ENCODE data around the gene CCDC112. TPM values are rescaled to one million over a fixed set of nuclear protein-coding genes. Genes with fewer than 3 reads are reported as not detected.

The CCDC112 gene
- total and polyA plus RNA-seq, 9 donors, result 1.5 to 5.6 (median 3.1) TPM

- no peaks in the 10 kb centered on the region for H3K9me3 ChIP-seq
- no peaks in the 10 kb centered on the region for H3K36me3 ChIP-seq
- H3K27ac ChIP-seq, result no peak overlapping the region
- H3K4me1 ChIP-seq (ENCODE audit: insufficient read depth), result no peaks in the 10 kb centered on the region
- DNase-seq, result no peak
- intact Hi-C loops (cut with DNase I), result loop anchor here in 1 of 4 donors (10.0 kb wide), 1 partner anchor 1112 kb away; no protein-coding TSS in a partner anchor
- H3K27me3 ChIP-seq, result no peaks in the 10 kb centered on the region
- TF ChIP-seq POLR2A (IDR thresholded peaks at IDR 0.05) (no peak), EP300 (IDR thresholded peaks at IDR 0.05) (no peak)
- WGBS, 3 donors, result 72 to 78% (median 76%) methylated on average over 3 of the region's 3 CpGs
- H3K4me3 ChIP-seq, result no peak overlapping the region
Measured at GRCh38 chr5:115237066-115237465, 59.4 kb downstream of the CCDC112 start.

GRCh38 chr5:115236599-115236998 is 59.9 kb downstream of the CCDC112 start:
- H3K4me1 ChIP-seq (ENCODE audit: insufficient read depth), result no peaks in the 10 kb centered on the region
- no peaks in the 10 kb centered on the region for H3K9me3 ChIP-seq
- no peaks in the 10 kb centered on the region for H3K36me3 ChIP-seq
- H3K27me3 ChIP-seq, result no peaks in the 10 kb centered on the region
- TF ChIP-seq CTCF (IDR thresholded peaks at IDR 0.05) (no peak), EP300 (IDR thresholded peaks at IDR 0.05) (no peak), POLR2A (IDR thresholded peaks at IDR 0.05) (no peak)
- WGBS, 3 donors, result 92 to 95% (median 94%) methylated on average over 2 of the region's 2 CpGs
- DNase-seq, result no peak
- H3K27ac ChIP-seq, result no peak overlapping the region
- H3K4me3 ChIP-seq, result no peak overlapping the region
- intact Hi-C loops (cut with DNase I), result loop anchor here in 1 of 4 donors (10.0 kb wide), 1 partner anchor 1112 kb away; no protein-coding TSS in a partner anchor

DNA sequence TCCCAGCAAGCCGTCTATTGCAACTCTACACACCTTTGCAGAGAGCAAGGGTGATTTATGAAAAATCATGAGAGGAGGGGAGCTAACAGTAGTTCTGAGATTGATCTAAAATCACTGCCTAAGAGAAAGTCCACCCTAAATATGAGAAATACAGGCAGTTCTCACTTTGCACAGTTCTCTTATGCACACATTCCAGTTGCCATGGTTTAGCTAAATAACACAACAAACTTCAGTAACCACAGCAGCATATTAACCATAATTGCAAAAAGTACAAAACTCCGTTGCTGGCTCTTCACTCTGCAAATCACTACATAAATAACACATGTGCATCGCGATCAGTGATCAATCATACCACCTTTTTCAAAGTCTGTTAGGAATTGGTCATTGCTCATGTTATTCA is 64.9 kb downstream of the CCDC112 start:
- Histone ChIP-seq H3K9me3 (no peaks in the 10 kb centered on the region), H3K4me1 (ENCODE audit: insufficient read depth) (no peaks in the 10 kb centered on the region), H3K4me3 (no peak overlapping the region), H3K36me3 (no peaks in the 10 kb centered on the region), H3K27me3 (no peaks in the 10 kb centered on the region), H3K27ac (no peak overlapping the region)
- DNase-seq, result no peak
- TF ChIP-seq EP300 (IDR thresholded peaks at IDR 0.05) (no peak), POLR2A (IDR thresholded peaks at IDR 0.05) (no peak), CTCF (IDR thresholded peaks at IDR 0.05) (no peak)
- intact Hi-C loops (cut with DNase I), result loop anchor here in 1 of 4 donors (10.0 kb wide), 1 partner anchor 1107 kb away; no protein-coding TSS in a partner anchor
- WGBS, 3 donors, result 91 to 94% (median 94%) methylated on average over 4 of the region's 4 CpGs

GRCh38 chr5:115229606-115230005 is 66.8 kb downstream of the CCDC112 start:
- DNase-seq, result no peak
- intact Hi-C loops (cut with DNase I), result loop anchor here in 1 of 4 donors (10.0 kb wide), 1 partner anchor 1105 kb away; no protein-coding TSS in a partner anchor
- TF ChIP-seq EP300 (IDR thresholded peaks at IDR 0.05) (no peak), CTCF (IDR thresholded peaks at IDR 0.05) (no peak), POLR2A (IDR thresholded peaks at IDR 0.05) (no peak)
- Histone ChIP-seq H3K27me3 (no peaks in the 10 kb centered on the region), H3K36me3 (no peaks in the 10 kb centered on the region), H3K4me3 (no peak overlapping the region), H3K4me1 (ENCODE audit: insufficient read depth) (no peaks in the 10 kb centered on the region), H3K27ac (no peak overlapping the region), H3K9me3 (no peaks in the 10 kb centered on the region)
- 88 to 96% (median 95%) methylated on average over 1 of the region's 1 CpG for WGBS, 3 donors

- Histone ChIP-seq H3K4me1 (ENCODE audit: insufficient read depth) (no peaks in the 10 kb centered on the region), H3K36me3 (no peaks in the 10 kb centered on the region), H3K27me3 (no peaks in the 10 kb centered on the region), H3K9me3 (no peaks in the 10 kb centered on the region), H3K27ac (no peak overlapping the region), H3K4me3 (no peak overlapping the region)
- WGBS, 3 donors, result 97 to 100% (median 97%) methylated on average over 1 of the region's 1 CpG
- intact Hi-C loops (cut with DNase I), result no loop called here
- TF ChIP-seq CTCF (IDR thresholded peaks at IDR 0.05) (no peak), POLR2A (IDR thresholded peaks at IDR 0.05) (no peak), EP300 (IDR thresholded peaks at IDR 0.05) (no peak)
- no peak for DNase-seq
Measured at GRCh38 chr5:115227281-115227680, 69.2 kb downstream of the CCDC112 start.

Measured in ovary (tissue), 9 donors.